Mammary epithelial cell (primary cell): ENCODE measurements around the gene HTRA3.

Source experiments
- CTCF ChIP-seq, 2 donors: IDR thresholded peaks in 1 of 2; conservative IDR thresholded peaks in 1 of 2; 2 replicates each; pipeline ENCODE4 v1.5.1; 2011 to 2012; ENCODE audit warnings: inconsistent platforms in 2 of 2, low read length in 2 of 2, mild to moderate bottlenecking in 2 of 2, control low read depth in 1 of 2, low read depth in 1 of 2; ENCODE audit not compliant: insufficient read depth in 1 of 2; ENCODE audit errors: extremely low read depth in 1 of 2
- EZH2 ChIP-seq: IDR thresholded peaks from 2 replicates; pipeline ENCODE4 v1.6.1; 2012; ENCODE audit warnings: low read length, inconsistent platforms, borderline replicate concordance

DNA sequence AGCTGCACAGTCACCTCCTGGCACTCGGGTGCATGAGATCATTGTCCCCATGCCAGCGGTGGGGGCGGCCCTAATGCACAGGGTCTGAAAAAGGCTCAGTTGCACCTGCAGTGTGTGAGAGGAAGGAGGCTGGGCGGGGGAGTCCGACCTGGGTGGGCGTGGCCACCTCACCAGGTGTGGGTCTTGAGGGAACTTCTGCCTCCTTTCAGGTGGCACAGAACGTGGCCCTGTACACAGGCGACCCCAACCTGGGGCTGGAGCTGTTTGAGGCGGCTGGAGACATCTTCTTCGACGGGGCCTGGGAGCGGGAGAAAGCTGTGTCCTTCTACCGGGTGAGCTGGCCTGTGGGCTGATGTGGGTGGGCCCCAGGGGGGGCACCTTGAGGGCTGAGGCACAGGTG is 34.3 kb upstream of the HTRA3 start:
- TF ChIP-seq CTCF (conservative IDR thresholded peaks at IDR 0.05 in 1 of 2, IDR thresholded peaks at IDR 0.05 in 1 of 2; ENCODE audit: extremely low read depth in 1 of 2, insufficient read depth in 1 of 2, low read depth in 1 of 2, low read length in 2 of 2) (no peak), EZH2 (no peak)
